ENCODE results near the gene TXNIP. TPM values are rescaled to one million over a fixed set of nuclear protein-coding genes. Genes with fewer than 3 reads are reported as not detected.

The TXNIP gene
- total RNA-seq, 1 donor from 2014 or later, result 9.0 TPM

DNA sequence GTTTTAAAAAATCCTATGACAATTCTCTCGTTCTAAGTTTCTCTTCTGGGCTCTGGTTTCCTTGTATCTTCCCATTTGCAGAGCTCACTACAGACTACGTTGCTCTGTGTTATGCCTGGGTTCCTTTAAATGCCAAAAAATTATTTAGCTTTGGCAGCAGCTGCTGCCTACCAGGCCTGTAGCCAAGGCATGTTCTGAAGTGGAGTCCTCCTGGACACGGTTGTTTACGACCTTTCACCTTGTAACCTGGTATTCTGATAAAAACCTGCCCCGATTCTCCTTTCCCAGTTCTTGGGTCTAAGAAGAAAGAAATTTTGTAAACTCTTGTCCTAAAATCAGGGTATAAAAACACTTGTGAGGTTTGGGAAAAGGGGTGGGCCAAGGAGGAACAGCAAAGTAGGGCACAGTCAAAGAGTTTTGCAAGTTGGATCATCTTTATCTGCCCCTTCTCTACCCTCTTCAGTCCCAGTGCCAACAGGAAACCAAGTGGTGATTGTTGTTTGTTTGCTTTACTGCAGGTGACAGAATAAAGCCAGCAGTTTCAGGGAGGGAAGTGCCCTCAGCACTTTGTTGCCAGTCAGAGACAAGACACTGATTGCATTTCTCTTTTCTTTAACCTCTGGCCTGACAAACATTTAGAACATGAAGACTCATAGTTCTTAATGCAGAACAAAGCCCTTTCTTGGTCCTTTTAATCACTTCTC, 3.1 kb upstream of the TXNIP start:
- Histone ChIP-seq H3K27me3 (ENCODE audit: control insufficient read depth, insufficient read depth, low read length) (no peaks in the 10 kb centered on the region), H3K36me3 (ENCODE audit: control insufficient read depth, insufficient read depth, low read length) (peaks cover 14% of the 10 kb centered on the region), H3K4me3 (ENCODE audit: low read depth, low read length) (no peak overlapping the region)
- DNase-seq (ENCODE audit: low read depth) (no peak), FAIRE-seq (no peak)
- TF ChIP-seq, protein P1, sequence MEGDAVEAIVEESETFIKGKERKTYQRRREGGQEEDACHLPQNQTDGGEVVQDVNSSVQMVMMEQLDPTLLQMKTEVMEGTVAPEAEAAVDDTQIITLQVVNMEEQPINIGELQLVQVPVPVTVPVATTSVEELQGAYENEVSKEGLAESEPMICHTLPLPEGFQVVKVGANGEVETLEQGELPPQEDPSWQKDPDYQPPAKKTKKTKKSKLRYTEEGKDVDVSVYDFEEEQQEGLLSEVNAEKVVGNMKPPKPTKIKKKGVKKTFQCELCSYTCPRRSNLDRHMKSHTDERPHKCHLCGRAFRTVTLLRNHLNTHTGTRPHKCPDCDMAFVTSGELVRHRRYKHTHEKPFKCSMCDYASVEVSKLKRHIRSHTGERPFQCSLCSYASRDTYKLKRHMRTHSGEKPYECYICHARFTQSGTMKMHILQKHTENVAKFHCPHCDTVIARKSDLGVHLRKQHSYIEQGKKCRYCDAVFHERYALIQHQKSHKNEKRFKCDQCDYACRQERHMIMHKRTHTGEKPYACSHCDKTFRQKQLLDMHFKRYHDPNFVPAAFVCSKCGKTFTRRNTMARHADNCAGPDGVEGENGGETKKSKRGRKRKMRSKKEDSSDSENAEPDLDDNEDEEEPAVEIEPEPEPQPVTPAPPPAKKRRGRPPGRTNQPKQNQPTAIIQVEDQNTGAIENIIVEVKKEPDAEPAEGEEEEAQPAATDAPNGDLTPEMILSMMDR (IDR thresholded peaks at IDR 0.05; ENCODE audit: insufficient read depth, low read length, severe bottlenecking), result no peak

DNA sequence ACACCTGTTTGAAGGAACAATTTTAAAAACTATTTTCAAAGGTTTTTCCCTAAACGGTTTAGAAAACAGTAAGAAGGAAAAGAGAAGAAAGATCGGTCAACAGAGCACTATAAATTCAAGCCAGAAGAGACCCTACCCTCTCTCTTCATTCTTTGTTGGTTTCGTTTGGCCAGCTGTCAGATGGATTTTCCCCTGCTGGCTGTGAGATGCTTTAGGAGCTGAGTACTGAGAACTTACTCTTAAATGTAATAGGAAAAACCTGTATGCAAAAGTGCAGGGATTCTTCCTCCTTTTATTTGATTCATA, 1.3 kb upstream of the TXNIP start:
- H3K36me3 ChIP-seq (ENCODE audit: control insufficient read depth, insufficient read depth, low read length), result peaks cover 20% of the 10 kb centered on the region
- TF ChIP-seq, protein P1 (IDR thresholded peaks at IDR 0.05; ENCODE audit: insufficient read depth, low read length, severe bottlenecking), result no peak
- DNase-seq (ENCODE audit: low read depth), result no peak
- H3K4me3 ChIP-seq (ENCODE audit: low read depth, low read length), result no peak overlapping the region
- no peaks in the 10 kb centered on the region for H3K27me3 ChIP-seq (ENCODE audit: control insufficient read depth, insufficient read depth, low read length)
- no peak for FAIRE-seq

DNA sequence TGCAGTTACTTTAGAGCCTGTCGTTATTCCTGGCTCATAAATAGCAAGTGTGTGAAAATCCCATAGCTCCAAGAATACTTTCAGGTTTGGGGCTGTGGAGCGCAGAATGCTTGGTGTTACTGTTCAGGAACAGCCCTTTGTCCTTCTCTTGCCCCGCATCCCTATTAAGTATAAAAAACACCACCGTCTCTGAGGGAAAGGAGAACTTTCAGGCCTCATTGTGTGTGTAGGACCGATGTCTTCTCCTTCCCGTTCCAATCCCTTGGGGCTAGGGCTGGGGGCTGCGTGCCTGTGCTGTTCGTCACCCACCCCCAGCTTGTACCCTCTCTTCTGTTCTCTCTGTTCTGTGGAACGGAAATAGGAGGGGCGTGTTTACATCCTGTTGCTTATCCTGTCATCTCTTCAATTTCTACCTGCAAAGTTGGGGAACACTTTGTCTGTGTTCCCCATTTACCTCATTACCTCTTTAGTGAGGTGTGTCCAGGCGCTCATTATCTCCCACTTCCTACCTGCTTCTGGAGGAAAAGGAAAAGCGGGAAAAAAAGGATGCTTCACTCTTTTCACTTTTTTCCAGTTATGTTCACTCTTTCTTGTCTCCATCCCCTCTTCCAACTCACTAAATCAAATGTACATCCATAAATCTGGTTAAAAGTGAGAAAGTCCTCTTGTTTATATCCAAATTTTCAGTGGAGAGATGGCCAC, 788 bp upstream of the TXNIP start:
- Histone ChIP-seq H3K36me3 (ENCODE audit: control insufficient read depth, insufficient read depth, low read length) (peaks cover 20% of the 10 kb centered on the region), H3K27me3 (ENCODE audit: control insufficient read depth, insufficient read depth, low read length) (no peaks in the 10 kb centered on the region), H3K4me3 (ENCODE audit: low read depth, low read length) (peak overlapping the region; percentile 81)
- TF ChIP-seq, protein P1 (IDR thresholded peaks at IDR 0.05; ENCODE audit: insufficient read depth, low read length, severe bottlenecking), result no peak
- no peak for FAIRE-seq
- DNase-seq (ENCODE audit: low read depth), result no peak

DNA sequence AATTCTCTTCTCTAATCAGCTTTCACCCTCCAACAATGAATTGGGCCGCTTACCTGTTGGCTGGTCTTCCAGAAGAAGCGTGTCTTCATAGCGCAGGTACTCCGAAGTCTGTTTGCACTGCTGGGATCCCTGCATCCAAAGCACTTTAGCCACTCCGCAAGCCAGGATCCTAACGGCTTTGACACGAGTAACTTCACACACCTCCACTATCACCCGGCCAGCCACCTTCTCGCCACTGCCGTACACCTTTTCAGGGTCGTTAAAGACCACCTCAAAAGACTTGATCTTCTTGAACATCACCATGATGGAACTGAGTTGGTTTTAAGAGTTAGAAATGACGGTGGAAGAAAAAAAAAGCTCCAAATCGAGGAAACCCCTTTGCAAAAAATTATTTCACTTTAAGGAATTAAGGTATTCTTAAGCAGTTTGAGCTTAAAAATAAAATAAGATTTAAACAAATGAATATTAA, 381 bp downstream of the TXNIP start:
- peak overlapping the region; percentile 81 for H3K4me3 ChIP-seq (ENCODE audit: low read depth, low read length)
- H3K27me3 ChIP-seq (ENCODE audit: control insufficient read depth, insufficient read depth, low read length), result no peaks in the 10 kb centered on the region
- TF ChIP-seq, protein P1 (IDR thresholded peaks at IDR 0.05; ENCODE audit: insufficient read depth, low read length, severe bottlenecking), result no peak
- H3K36me3 ChIP-seq (ENCODE audit: control insufficient read depth, insufficient read depth, low read length), result peaks cover 20% of the 10 kb centered on the region
- no peak for DNase-seq (ENCODE audit: low read depth)
- no peak for FAIRE-seq

DNA sequence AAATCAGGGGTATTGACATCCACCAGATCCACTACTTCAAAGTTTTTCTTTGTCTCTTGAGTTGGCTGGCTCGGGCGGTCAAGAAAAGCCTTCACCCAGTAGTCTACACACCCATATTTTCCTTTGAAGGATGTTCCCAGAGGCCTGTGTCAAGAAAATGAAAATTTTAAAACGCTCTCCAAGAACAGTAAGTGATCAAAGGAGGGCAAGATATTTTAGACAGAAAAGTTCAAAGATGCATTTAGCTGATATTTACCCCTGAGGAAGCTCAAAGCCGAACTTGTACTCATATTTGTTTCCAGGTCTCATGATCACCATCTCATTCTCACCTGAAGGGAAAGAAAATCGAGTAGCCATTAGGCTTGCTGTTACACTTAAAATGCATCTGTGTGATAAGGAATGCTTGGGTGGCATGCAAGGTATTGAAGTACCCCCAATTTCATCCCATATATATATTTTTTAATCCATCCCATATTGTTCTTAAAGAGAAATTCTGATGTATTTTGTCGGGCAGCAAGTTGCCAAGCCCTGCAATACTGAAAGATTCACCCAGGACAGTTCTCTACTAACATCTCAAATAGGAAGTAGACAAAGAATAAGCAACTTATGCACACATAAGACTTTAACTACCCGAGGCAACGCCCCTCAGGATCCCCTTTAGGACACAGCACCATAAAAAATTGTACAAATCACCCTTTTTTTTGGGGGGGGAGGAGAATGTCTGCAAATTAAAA, 1.1 kb downstream of the TXNIP start:
- peak overlapping the region; percentile 81 for H3K4me3 ChIP-seq (ENCODE audit: low read depth, low read length)
- TF ChIP-seq, protein P1 (IDR thresholded peaks at IDR 0.05; ENCODE audit: insufficient read depth, low read length, severe bottlenecking), result no peak
- H3K36me3 ChIP-seq (ENCODE audit: control insufficient read depth, insufficient read depth, low read length), result peaks cover 20% of the 10 kb centered on the region
- FAIRE-seq (no peak), DNase-seq (ENCODE audit: low read depth) (no peak)
- no peaks in the 10 kb centered on the region for H3K27me3 ChIP-seq (ENCODE audit: control insufficient read depth, insufficient read depth, low read length)

Measured in bronchial epithelial cell (primary cell).